DND-41 (cell line): ENCODE results near the gene CST9L.

Source experiments
- ATAC-seq: fragments of 200-7000 bp; cut with Tn5 transposase; 3 replicates; pipeline ENCODE4 v1.9.1; 2021; ENCODE audit warnings: low read depth; ENCODE audit not compliant: insufficient read depth
- DNase-seq: peaks from one replicate; pipeline ENCODE4 v3.0.0-alpha.2; 2020
- H2AFZ ChIP-seq: 2 replicates; pipeline ENCODE4 v1.6.0; 2012; ENCODE audit warnings: low read depth, low read length
- H3K27ac ChIP-seq: 2 replicates; pipeline ENCODE4 v1.5.1; 2012; ENCODE audit warnings: low read length, inconsistent platforms
- H3K27me3 ChIP-seq: fragments of 200-600 bp; sonication (generic); 2 replicates; pipeline ENCODE4 v1.6.0; 2012; ENCODE audit warnings: low read length, mild to moderate bottlenecking, inconsistent platforms; ENCODE audit not compliant: insufficient read depth, poor library complexity
- H3K36me3 ChIP-seq: 2 replicates; pipeline ENCODE4 v1.5.1; 2012; ENCODE audit warnings: low read length, inconsistent platforms; ENCODE audit not compliant: insufficient read depth
- H3K4me1 ChIP-seq: 2 replicates; pipeline ENCODE4 v1.5.1; 2012; ENCODE audit warnings: mild to moderate bottlenecking, low read length; ENCODE audit not compliant: insufficient read depth
- H3K4me2 ChIP-seq: 2 replicates; pipeline ENCODE4 v1.6.0; 2012; ENCODE audit warnings: mild to moderate bottlenecking, moderate library complexity, low read length, inconsistent platforms; ENCODE audit not compliant: insufficient read depth
- H3K4me3 ChIP-seq, 2 experiments: fragments of 200-600 bp in 1 of 2; shearing (Covaris generic) in 1 of 2; 2 replicates each; pipeline ENCODE4 v1.5.1; 2012 to 2016; ENCODE audit warnings: inconsistent platforms in 2 of 2, low read length in 2 of 2, mild to moderate bottlenecking in 2 of 2, low read depth in 1 of 2, moderate library complexity in 1 of 2
- H3K79me2 ChIP-seq: 2 replicates; pipeline ENCODE4 v1.6.0; 2012; ENCODE audit warnings: low read length, inconsistent platforms; ENCODE audit not compliant: insufficient read depth
- H3K9ac ChIP-seq: 2 replicates; pipeline ENCODE4 v1.6.0; 2012; ENCODE audit warnings: low read depth, mild to moderate bottlenecking, inconsistent platforms, low read length, moderate library complexity
- H3K9me3 ChIP-seq: 2 replicates; pipeline ENCODE4 v1.5.1; 2012; ENCODE audit warnings: low read length, moderate library complexity, mild to moderate bottlenecking, inconsistent platforms; ENCODE audit not compliant: insufficient read depth, severe bottlenecking
- H4K20me1 ChIP-seq: 2 replicates; pipeline ENCODE4 v1.6.0; 2012; ENCODE audit warnings: low read length; ENCODE audit not compliant: insufficient read depth
- EZH2 ChIP-seq: IDR thresholded peaks from 3 replicates; pipeline ENCODE4 v1.6.1; 2012; ENCODE audit warnings: borderline replicate concordance, low read depth, mild to moderate bottlenecking, moderate library complexity, low read length, inconsistent platforms; ENCODE audit not compliant: severe bottlenecking
- TF ChIP-seq, protein P1 (sequence below): IDR thresholded peaks from 2 replicates; pipeline ENCODE4 v1.5.1; 2012; ENCODE audit warnings: borderline replicate concordance, low read length, moderate library complexity, mild to moderate bottlenecking; ENCODE audit not compliant: poor library complexity, severe bottlenecking; ENCODE audit errors: extremely low read depth

CST9L gene

DNA sequence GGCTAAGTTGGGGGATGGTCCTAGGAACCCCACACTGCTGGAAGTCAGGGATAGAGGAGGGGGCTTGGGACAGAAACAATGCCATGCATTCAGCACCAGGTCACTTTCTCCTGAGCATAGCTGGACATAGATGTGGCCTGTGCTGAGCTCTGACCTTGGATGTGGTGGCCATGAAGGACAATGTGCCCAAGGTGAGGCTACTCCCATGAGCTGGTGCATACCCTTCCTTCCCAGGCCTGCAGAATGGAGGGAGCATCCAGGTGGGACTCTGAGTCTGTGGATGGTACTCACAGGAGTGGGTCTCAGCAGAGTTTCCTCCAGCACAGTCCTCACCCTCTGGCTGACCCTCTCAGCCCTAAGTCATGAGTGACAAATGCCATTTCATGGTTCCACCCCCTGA is 16.9 kb downstream of the CST9L start:
- no peak overlapping the region for H3K4me3 ChIP-seq
- no peak overlapping the region for H2AFZ ChIP-seq
- TF ChIP-seq, protein P1, sequence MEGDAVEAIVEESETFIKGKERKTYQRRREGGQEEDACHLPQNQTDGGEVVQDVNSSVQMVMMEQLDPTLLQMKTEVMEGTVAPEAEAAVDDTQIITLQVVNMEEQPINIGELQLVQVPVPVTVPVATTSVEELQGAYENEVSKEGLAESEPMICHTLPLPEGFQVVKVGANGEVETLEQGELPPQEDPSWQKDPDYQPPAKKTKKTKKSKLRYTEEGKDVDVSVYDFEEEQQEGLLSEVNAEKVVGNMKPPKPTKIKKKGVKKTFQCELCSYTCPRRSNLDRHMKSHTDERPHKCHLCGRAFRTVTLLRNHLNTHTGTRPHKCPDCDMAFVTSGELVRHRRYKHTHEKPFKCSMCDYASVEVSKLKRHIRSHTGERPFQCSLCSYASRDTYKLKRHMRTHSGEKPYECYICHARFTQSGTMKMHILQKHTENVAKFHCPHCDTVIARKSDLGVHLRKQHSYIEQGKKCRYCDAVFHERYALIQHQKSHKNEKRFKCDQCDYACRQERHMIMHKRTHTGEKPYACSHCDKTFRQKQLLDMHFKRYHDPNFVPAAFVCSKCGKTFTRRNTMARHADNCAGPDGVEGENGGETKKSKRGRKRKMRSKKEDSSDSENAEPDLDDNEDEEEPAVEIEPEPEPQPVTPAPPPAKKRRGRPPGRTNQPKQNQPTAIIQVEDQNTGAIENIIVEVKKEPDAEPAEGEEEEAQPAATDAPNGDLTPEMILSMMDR, result no peak
- no peak for TF ChIP-seq EZH2
- peaks cover 18% of the 10 kb centered on the region for H3K27me3 ChIP-seq
- no peak for ATAC-seq
- H3K79me2 ChIP-seq, result no peaks in the 10 kb centered on the region
- H3K36me3 ChIP-seq, result no peaks in the 10 kb centered on the region
- no peak overlapping the region for H3K27ac ChIP-seq
- 0 out of 2 replicates have a peak, but pooled peaks cover 7% of the 10 kb centered on the region for H4K20me1 ChIP-seq
- DNase-seq, result no peak
- H3K9me3 ChIP-seq, result no peaks in the 10 kb centered on the region
- no peaks in the 10 kb centered on the region for H3K4me1 ChIP-seq
- no peak overlapping the region for H3K4me2 ChIP-seq
- H3K9ac ChIP-seq, result no peak overlapping the region

DNA sequence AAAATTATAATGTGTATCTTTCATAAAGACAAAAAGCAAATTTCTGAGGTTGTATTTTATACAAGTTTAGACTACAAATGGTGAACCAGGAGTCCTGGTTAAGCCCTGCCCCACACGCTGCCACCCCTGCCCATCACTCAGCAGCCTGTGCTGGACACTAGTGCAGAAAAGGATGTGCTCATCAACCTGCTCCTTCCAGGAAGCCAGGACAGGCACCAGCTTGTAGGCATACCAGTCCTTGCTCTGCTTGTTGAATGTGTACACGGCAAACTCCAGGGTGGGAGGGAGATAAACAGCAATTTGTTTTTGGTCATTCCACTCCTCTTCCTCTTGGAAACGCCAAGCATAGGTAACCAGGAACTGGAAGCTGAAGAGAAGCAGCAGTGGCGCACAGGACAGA is 18.1 kb downstream of the CST9L start:
- no peaks in the 10 kb centered on the region for H3K36me3 ChIP-seq
- peaks cover 11% of the 10 kb centered on the region for H3K27me3 ChIP-seq
- ATAC-seq (no peak), DNase-seq (no peak)
- no peaks in the 10 kb centered on the region for H3K79me2 ChIP-seq
- H4K20me1 ChIP-seq, result 0 out of 2 replicates have a peak, but pooled peaks cover 7% of the 10 kb centered on the region
- no peak overlapping the region for H3K4me3 ChIP-seq
- TF ChIP-seq, protein P1, result no peak
- TF ChIP-seq EZH2, result no peak
- no peak overlapping the region for H3K4me2 ChIP-seq
- no peaks in the 10 kb centered on the region for H3K4me1 ChIP-seq
- H3K9me3 ChIP-seq, result no peaks in the 10 kb centered on the region
- no peak overlapping the region for H3K27ac ChIP-seq
- no peak overlapping the region for H3K9ac ChIP-seq
- H2AFZ ChIP-seq, result no peak overlapping the region

- Histone ChIP-seq H3K79me2 (no peaks in the 10 kb centered on the region), H3K9ac (no peak overlapping the region), H3K27me3 (peaks cover 11% of the 10 kb centered on the region), H3K27ac (no peak overlapping the region), H3K9me3 (no peaks in the 10 kb centered on the region), H3K4me3 (no peak overlapping the region), H3K4me1 (no peaks in the 10 kb centered on the region), H3K4me2 (no peak overlapping the region), H3K36me3 (no peaks in the 10 kb centered on the region), H2AFZ (no peak overlapping the region), H4K20me1 (0 out of 2 replicates have a peak, but pooled peaks cover 7% of the 10 kb centered on the region)
- ATAC-seq, result no peak
- no peak for TF ChIP-seq EZH2
- TF ChIP-seq, protein P1, result no peak
- DNase-seq, result no peak
Measured at GRCh38 chr20:23548408-23548807, 19.9 kb downstream of the CST9L start.

- DNase-seq (no peak), ATAC-seq (no peak)
- Histone ChIP-seq H3K9ac (no peak overlapping the region), H3K4me1 (no peaks in the 10 kb centered on the region), H3K79me2 (no peaks in the 10 kb centered on the region), H3K4me2 (no peak overlapping the region), H3K27ac (no peak overlapping the region), H4K20me1 (0 out of 2 replicates have a peak, but pooled peaks cover 7% of the 10 kb centered on the region), H3K9me3 (no peaks in the 10 kb centered on the region), H3K36me3 (no peaks in the 10 kb centered on the region), H3K4me3 (no peak overlapping the region), H2AFZ (no peak overlapping the region), H3K27me3 (peaks cover 11% of the 10 kb centered on the region)
- no peak for TF ChIP-seq EZH2
- TF ChIP-seq, protein P1, result no peak
Measured at GRCh38 chr20:23547613-23548012, 20.7 kb downstream of the CST9L start.
